Sigmoid colon (tissue), 7 donors: ENCODE results near the gene FRS3. TPM values are rescaled to one million over a fixed set of nuclear protein-coding genes. Genes with fewer than 3 reads are reported as not detected.

Experiments
- DNase-seq: peaks from one replicate; pipeline ENCODE4 v3.0.0-alpha.2; 2019
- H3K27ac ChIP-seq, 4 donors: fragments of 200-600 bp; sonication (generic); one replicate each; pipeline ENCODE4 v1.5.1; 2016 to 2019; ENCODE audit warnings: mild to moderate bottlenecking in 1 of 4
- H3K27me3 ChIP-seq, 3 donors: fragments of 200-600 bp; sonication (generic); one replicate each; pipeline ENCODE4 v1.5.1; 2019; ENCODE audit warnings: mild to moderate bottlenecking in 1 of 3
- H3K36me3 ChIP-seq, 4 donors: fragments of 200-600 bp; sonication (generic); one replicate each; pipeline ENCODE4 v1.5.1; 2016 to 2019
- H3K4me1 ChIP-seq, 4 donors: fragments of 200-600 bp; sonication (generic); one replicate each; pipeline ENCODE4 v1.5.1; 2017 to 2019
- H3K4me3 ChIP-seq, 4 donors: fragments of 200-600 bp; sonication (generic); one replicate each; pipeline ENCODE4 v1.5.1; 2017 to 2019; ENCODE audit warnings: mild to moderate bottlenecking in 2 of 4, moderate library complexity in 1 of 4
- H3K9me3 ChIP-seq, 4 donors: fragments of 200-600 bp in 3 of 4; sonication (generic) in 3 of 4; one replicate each; pipeline versions ENCODE4 v1.5.1 to v1.6.1; 2013 to 2019
- CTCF ChIP-seq, 4 experiments: fragments of 450-650 bp in 3 of 4; fragments of 200-600 bp in 1 of 4; IDR thresholded peaks; one replicate each; pipeline ENCODE4 v1.5.1; 2016 to 2019; ENCODE audit warnings: antibody characterized with exemption in 4 of 4, mild to moderate bottlenecking in 3 of 4, moderate library complexity in 2 of 4
- EP300 ChIP-seq, 4 donors: sonication (generic); formaldehyde crosslinking; IDR thresholded peaks; one replicate each; pipeline ENCODE4 v1.6.1; 2017; ENCODE audit warnings: antibody characterized with exemption in 4 of 4
- POLR2A ChIP-seq, 2 donors: fragments of 450-650 bp; IDR thresholded peaks; one replicate each; pipeline ENCODE4 v1.6.1; 2016; ENCODE audit warnings: antibody characterized with exemption in 2 of 2, mild to moderate bottlenecking in 2 of 2, moderate library complexity in 2 of 2
- POLR2AphosphoS5 ChIP-seq, 4 donors: sonication (generic); formaldehyde crosslinking; IDR thresholded peaks; one replicate each; pipeline ENCODE4 v1.6.1; 2017; ENCODE audit warnings: antibody characterized with exemption in 4 of 4
- WGBS, 2 donors: extraction: QIAGEN DNeasy Blood & Tissue Kit; methylation state at CpG; one replicate each; pipeline ENCODE4 v1.1.7; 2013; 5-methylcytosine and 5-hydroxymethylcytosine counted together
- intact Hi-C: fragments of 100-400 bp; cut with DNase I; formaldehyde crosslinking; loops from one replicate; pipeline ENCODE4 v1.15.1; 2023
- polyA plus RNA-seq, 3 donors: library from polyadenylated mRNA; stranded (reverse); fragments of 200-250 nt; gene quantifications; one replicate each; pipeline ENCODE4 v1.2.3, GENCODE V29; 2013
- total RNA-seq, 4 donors: library from RNA; depleted of rRNA; stranded (reverse); fragments of >200 nt; gene quantifications; one replicate each; pipeline ENCODE4 v1.1.0, GENCODE V29; 2016
- donor health status: healthy with polysubstance abuse.
- donor health status: Bipolar disorder and iron deficiency.
- donor health status: healthy.

Gene FRS3
- total and polyA plus RNA-seq, 7 donors = 1.6 to 4.9 (median 4.6) TPM

- DNase-seq = no peak
- H3K9me3 ChIP-seq = no peaks in the 10 kb centered on the region
- no peaks in the 10 kb centered on the region for H3K36me3 ChIP-seq
- intact Hi-C loops = no loop called here
- TF ChIP-seq POLR2AphosphoS5 (IDR thresholded peaks at IDR 0.05) (no peak), POLR2A (IDR thresholded peaks at IDR 0.05) (no peak), CTCF (IDR thresholded peaks at IDR 0.05) (no peak), EP300 (IDR thresholded peaks at IDR 0.05) (no peak)
- 80 to 89% methylated on average over 15 of the region's 15 CpGs for WGBS, 2 donors
- H3K27ac ChIP-seq = no peak within 1 kb of the TSS
- no peak within 1 kb of the TSS for H3K4me3 ChIP-seq
- no peaks in the 10 kb centered on the region for H3K27me3 ChIP-seq
- no peaks in the 10 kb centered on the region for H3K4me1 ChIP-seq
Measured at GRCh38 chr6:41747256-41748101, 32.2 kb downstream of the FRS3 start, which contains the start of gene PGC. Gene PGC (minus strand): TSS chr6:41747397. CDS start chr6:41747334, 63 bp downstream.

GRCh38 chr6:41746107-41746506 is 33.6 kb downstream of the FRS3 start:
- no peak for DNase-seq
- 92 to 93% methylated on average over 10 of the region's 10 CpGs for WGBS, 2 donors
- Histone ChIP-seq H3K27ac (no peak overlapping the region), H3K4me3 (no peak overlapping the region), H3K4me1 (no peaks in the 10 kb centered on the region), H3K36me3 (no peaks in the 10 kb centered on the region), H3K27me3 (no peaks in the 10 kb centered on the region), H3K9me3 (no peaks in the 10 kb centered on the region)
- TF ChIP-seq EP300 (IDR thresholded peaks at IDR 0.05) = no peak
- no peak for TF ChIP-seq POLR2AphosphoS5 (IDR thresholded peaks at IDR 0.05)
- TF ChIP-seq POLR2A (IDR thresholded peaks at IDR 0.05) = no peak
- no peak for TF ChIP-seq CTCF (IDR thresholded peaks at IDR 0.05)
- intact Hi-C loops = no loop called here

DNA sequence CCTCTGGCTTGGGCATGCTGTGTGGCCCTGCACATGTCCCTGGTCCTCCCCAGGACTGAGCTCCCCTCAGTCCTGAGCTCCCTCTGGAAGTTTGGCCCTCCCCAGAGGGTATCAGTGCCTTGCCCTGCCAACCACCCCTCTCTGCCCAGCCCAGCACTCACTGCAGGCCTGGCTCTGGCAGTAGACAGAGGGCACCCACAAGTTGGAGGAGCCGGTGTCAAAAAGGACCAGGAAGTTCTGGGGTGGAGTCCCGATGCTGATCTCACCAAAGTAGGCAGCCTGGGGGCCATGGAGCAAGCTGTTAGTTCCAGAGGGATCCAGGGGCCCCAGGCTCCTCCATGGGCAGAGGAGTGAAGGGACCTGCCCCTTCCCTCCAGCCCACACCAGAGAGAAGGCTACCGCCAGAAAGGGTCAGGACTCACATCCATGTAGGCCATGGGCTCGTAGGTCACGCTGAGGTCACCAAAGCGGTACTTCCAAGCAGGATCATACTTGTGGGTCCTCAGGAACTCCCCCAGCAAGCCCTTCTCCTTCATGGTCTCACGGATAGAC is 35.4 kb downstream of the FRS3 start:
- no peaks in the 10 kb centered on the region for H3K27me3 ChIP-seq
- DNase-seq = no peak
- no peak for TF ChIP-seq POLR2AphosphoS5 (IDR thresholded peaks at IDR 0.05)
- H3K9me3 ChIP-seq = no peaks in the 10 kb centered on the region
- H3K36me3 ChIP-seq = no peaks in the 10 kb centered on the region
- no peak overlapping the region for H3K4me3 ChIP-seq
- H3K4me1 ChIP-seq = no peaks in the 10 kb centered on the region
- 89 to 93% methylated on average over 7 of the region's 7 CpGs for WGBS, 2 donors
- H3K27ac ChIP-seq = no peak overlapping the region
- intact Hi-C loops = no loop called here

- 92 to 95% methylated on average over 6 of the region's 6 CpGs for WGBS, 2 donors
- no peak for DNase-seq
- Histone ChIP-seq H3K4me3 (no peak overlapping the region), H3K36me3 (no peaks in the 10 kb centered on the region), H3K9me3 (no peaks in the 10 kb centered on the region), H3K27me3 (no peaks in the 10 kb centered on the region), H3K4me1 (no peaks in the 10 kb centered on the region), H3K27ac (no peak overlapping the region)
- TF ChIP-seq POLR2A (IDR thresholded peaks at IDR 0.05) (no peak), POLR2AphosphoS5 (IDR thresholded peaks at IDR 0.05) (no peak), EP300 (IDR thresholded peaks at IDR 0.05) (no peak), CTCF (IDR thresholded peaks at IDR 0.05) (no peak)
- intact Hi-C loops = no loop called here
Measured at GRCh38 chr6:41743406-41744235, 36.1 kb downstream of the FRS3 start.
